ENCODE data around the gene ADCY5. TPM values are rescaled to one million over a fixed set of nuclear protein-coding genes. Genes with fewer than 3 reads are reported as not detected.

ADCY5 gene
- total and polyA plus RNA-seq, 7 experiments from 2014 or later, result 0.07 TPM; not detected in 6

- H3K4me1 ChIP-seq (ENCODE audit: control insufficient read depth in 2 of 2, insufficient read depth in 2 of 2, low read length in 2 of 2), result no peaks in the 10 kb centered on the region
- Mint-ChIP-seq H3K9me3 (peaks cover 0 to 7% (median 0%) of the 10 kb centered on the region in 11 donors), H3K36me3 (peaks cover 0 to 4% (median 0%) of the 10 kb centered on the region in 5 donors), H3K27ac (no peak overlapping the region), H3K4me1 (peaks cover 0 to 6% (median 0%) of the 10 kb centered on the region in 7 donors), H3K27me3 (no peaks in the 10 kb centered on the region), H3K4me3 (no peak overlapping the region)
- no peaks in the 10 kb centered on the region for H3K27me3 ChIP-seq (ENCODE audit: control insufficient read depth in 2 of 2, insufficient read depth in 2 of 2, low read length in 2 of 2)
- H3K9me3 ChIP-seq (ENCODE audit: control insufficient read depth in 2 of 3, low read length in 3 of 3), result no peaks in the 10 kb centered on the region
- H3K27ac ChIP-seq (ENCODE audit: low read depth, low read length), result no peak overlapping the region
- no peaks in the 10 kb centered on the region for H3K36me3 ChIP-seq (ENCODE audit: control insufficient read depth in 2 of 3, insufficient read depth in 3 of 3, low read length in 3 of 3)
- CTCF ChIA-PET, result no interaction called here
- ATAC-seq (no peak), DNase-seq (no peak)
- no peak overlapping the region for H3K4me3 ChIP-seq (ENCODE audit: low read length)
- intact Hi-C loops (cut with micrococcal nuclease), result no loop called here
- POLR2A ChIA-PET, result no interaction called here
These were observed 165.8 kb downstream of the ADCY5 start for GRCh38 chr3:123283074-123283473.

GRCh38 chr3:123282461-123282860, 166.4 kb downstream of the ADCY5 start:
- Histone ChIP-seq H3K4me1 (ENCODE audit: control insufficient read depth in 2 of 2, insufficient read depth in 2 of 2, low read length in 2 of 2) (no peaks in the 10 kb centered on the region), H3K36me3 (ENCODE audit: control insufficient read depth in 2 of 3, insufficient read depth in 3 of 3, low read length in 3 of 3) (no peaks in the 10 kb centered on the region), H3K27me3 (ENCODE audit: control insufficient read depth in 2 of 2, insufficient read depth in 2 of 2, low read length in 2 of 2) (no peaks in the 10 kb centered on the region), H3K27ac (ENCODE audit: low read depth, low read length) (no peak overlapping the region), H3K4me3 (ENCODE audit: low read length) (no peak overlapping the region), H3K9me3 (ENCODE audit: control insufficient read depth in 2 of 3, low read length in 3 of 3) (no peaks in the 10 kb centered on the region)
- Mint-ChIP-seq H3K9me3 (peaks cover 0 to 7% (median 0%) of the 10 kb centered on the region in 11 donors), H3K27me3 (no peaks in the 10 kb centered on the region), H3K27ac (no peak overlapping the region), H3K36me3 (peaks cover 0 to 4% (median 0%) of the 10 kb centered on the region in 5 donors), H3K4me3 (no peak overlapping the region), H3K4me1 (peaks cover 0 to 6% (median 0%) of the 10 kb centered on the region in 7 donors)
- intact Hi-C loops (cut with micrococcal nuclease), result no loop called here
- DNase-seq (no peak), ATAC-seq (no peak)
- ChIA-PET POLR2A (no interaction called here), CTCF (no interaction called here)

GRCh38 chr3:123281929-123282328, 167.0 kb downstream of the ADCY5 start:
- H3K4me3 ChIP-seq (ENCODE audit: low read length), result no peak overlapping the region
- no peaks in the 10 kb centered on the region for H3K36me3 ChIP-seq (ENCODE audit: control insufficient read depth in 2 of 3, insufficient read depth in 3 of 3, low read length in 3 of 3)
- no peaks in the 10 kb centered on the region for H3K4me1 ChIP-seq (ENCODE audit: control insufficient read depth in 2 of 2, insufficient read depth in 2 of 2, low read length in 2 of 2)
- no peak overlapping the region for H3K27ac Mint-ChIP-seq
- H3K27me3 ChIP-seq (ENCODE audit: control insufficient read depth in 2 of 2, insufficient read depth in 2 of 2, low read length in 2 of 2), result no peaks in the 10 kb centered on the region
- no peak overlapping the region for H3K27ac ChIP-seq (ENCODE audit: low read depth, low read length)
- intact Hi-C loops (cut with micrococcal nuclease), result no loop called here
- ChIA-PET CTCF (no interaction called here), POLR2A (no interaction called here)
- no peaks in the 10 kb centered on the region for H3K9me3 ChIP-seq (ENCODE audit: control insufficient read depth in 2 of 3, low read length in 3 of 3)
- H3K36me3 Mint-ChIP-seq, result peaks cover 0 to 4% (median 0%) of the 10 kb centered on the region in 5 donors
- DNase-seq (no peak), ATAC-seq (no peak)
- H3K9me3 Mint-ChIP-seq, result peaks cover 0 to 2% (median 0%) of the 10 kb centered on the region in 11 donors
- H3K27me3 Mint-ChIP-seq, result no peaks in the 10 kb centered on the region
- no peak overlapping the region for H3K4me3 Mint-ChIP-seq
- peaks cover 0 to 3% (median 0%) of the 10 kb centered on the region in 7 donors for H3K4me1 Mint-ChIP-seq

GRCh38 chr3:123281406-123281805, 167.5 kb downstream of the ADCY5 start:
- intact Hi-C loops (cut with micrococcal nuclease), result no loop called here
- Mint-ChIP-seq H3K9me3 (no peaks in the 10 kb centered on the region), H3K4me3 (no peak overlapping the region), H3K27ac (no peak overlapping the region), H3K36me3 (peaks cover 0 to 4% (median 0%) of the 10 kb centered on the region in 5 donors), H3K4me1 (peaks cover 0 to 3% (median 0%) of the 10 kb centered on the region in 7 donors), H3K27me3 (no peaks in the 10 kb centered on the region)
- no peak overlapping the region for H3K4me3 ChIP-seq (ENCODE audit: low read length)
- no peaks in the 10 kb centered on the region for H3K9me3 ChIP-seq (ENCODE audit: control insufficient read depth in 2 of 3, low read length in 3 of 3)
- CTCF ChIA-PET, result no interaction called here
- no peaks in the 10 kb centered on the region for H3K27me3 ChIP-seq (ENCODE audit: control insufficient read depth in 2 of 2, insufficient read depth in 2 of 2, low read length in 2 of 2)
- no peak for ATAC-seq
- no peak overlapping the region for H3K27ac ChIP-seq (ENCODE audit: low read depth, low read length)
- no peaks in the 10 kb centered on the region for H3K4me1 ChIP-seq (ENCODE audit: control insufficient read depth in 2 of 2, insufficient read depth in 2 of 2, low read length in 2 of 2)
- no peak for DNase-seq
- POLR2A ChIA-PET, result interaction anchor here (1.0 kb wide), 1 partner anchor 190 kb away, joined by 4 read pairs; no protein-coding TSS in a partner anchor
- no peaks in the 10 kb centered on the region for H3K36me3 ChIP-seq (ENCODE audit: control insufficient read depth in 2 of 3, insufficient read depth in 3 of 3, low read length in 3 of 3)

- POLR2A ChIA-PET, result no interaction called here
- no peak overlapping the region for H3K27ac ChIP-seq (ENCODE audit: low read depth, low read length)
- no peaks in the 10 kb centered on the region for H3K4me1 ChIP-seq (ENCODE audit: control insufficient read depth in 2 of 2, insufficient read depth in 2 of 2, low read length in 2 of 2)
- H3K27ac Mint-ChIP-seq, result no peak overlapping the region
- H3K27me3 Mint-ChIP-seq, result no peaks in the 10 kb centered on the region
- H3K4me3 Mint-ChIP-seq, result no peak overlapping the region
- no peaks in the 10 kb centered on the region for H3K36me3 ChIP-seq (ENCODE audit: control insufficient read depth in 2 of 3, insufficient read depth in 3 of 3, low read length in 3 of 3)
- H3K9me3 Mint-ChIP-seq, result no peaks in the 10 kb centered on the region
- H3K4me1 Mint-ChIP-seq, result peaks cover 0 to 3% (median 0%) of the 10 kb centered on the region in 7 donors
- no peak overlapping the region for H3K4me3 ChIP-seq (ENCODE audit: low read length)
- intact Hi-C loops (cut with micrococcal nuclease), result no loop called here
- DNase-seq, result no peak
- no peaks in the 10 kb centered on the region for H3K9me3 ChIP-seq (ENCODE audit: control insufficient read depth in 2 of 3, low read length in 3 of 3)
- no peak for ATAC-seq
- peaks cover 0 to 4% (median 0%) of the 10 kb centered on the region in 5 donors for H3K36me3 Mint-ChIP-seq
- no peaks in the 10 kb centered on the region for H3K27me3 ChIP-seq (ENCODE audit: control insufficient read depth in 2 of 2, insufficient read depth in 2 of 2, low read length in 2 of 2)
- CTCF ChIA-PET, result no interaction called here
These were observed 169.8 kb downstream of the ADCY5 start for GRCh38 chr3:123279121-123279520.

GRCh38 chr3:123278446-123278845, 170.4 kb downstream of the ADCY5 start:
- Histone ChIP-seq H3K4me1 (ENCODE audit: control insufficient read depth in 2 of 2, insufficient read depth in 2 of 2, low read length in 2 of 2) (no peaks in the 10 kb centered on the region), H3K27me3 (ENCODE audit: control insufficient read depth in 2 of 2, insufficient read depth in 2 of 2, low read length in 2 of 2) (no peaks in the 10 kb centered on the region), H3K9me3 (ENCODE audit: control insufficient read depth in 2 of 3, low read length in 3 of 3) (no peaks in the 10 kb centered on the region), H3K36me3 (ENCODE audit: control insufficient read depth in 2 of 3, insufficient read depth in 3 of 3, low read length in 3 of 3) (no peaks in the 10 kb centered on the region), H3K4me3 (ENCODE audit: low read length) (no peak overlapping the region), H3K27ac (ENCODE audit: low read depth, low read length) (no peak overlapping the region)
- POLR2A ChIA-PET, result no interaction called here
- no peak for DNase-seq
- H3K4me1 Mint-ChIP-seq, result peaks cover 0 to 3% (median 0%) of the 10 kb centered on the region in 7 donors
- no peaks in the 10 kb centered on the region for H3K9me3 Mint-ChIP-seq
- H3K36me3 Mint-ChIP-seq, result peaks cover 0 to 4% (median 0%) of the 10 kb centered on the region in 5 donors
- H3K27me3 Mint-ChIP-seq, result no peaks in the 10 kb centered on the region
- intact Hi-C loops (cut with micrococcal nuclease), result no loop called here
- H3K27ac Mint-ChIP-seq, result no peak overlapping the region
- H3K4me3 Mint-ChIP-seq, result no peak overlapping the region
- CTCF ChIA-PET, result no interaction called here
- ATAC-seq, result no peak

- no peaks in the 10 kb centered on the region for H3K36me3 ChIP-seq (ENCODE audit: control insufficient read depth in 2 of 3, insufficient read depth in 3 of 3, low read length in 3 of 3)
- no peaks in the 10 kb centered on the region for H3K9me3 ChIP-seq (ENCODE audit: control insufficient read depth in 2 of 3, low read length in 3 of 3)
- POLR2A ChIA-PET, result no interaction called here
- Mint-ChIP-seq H3K4me3 (no peak overlapping the region), H3K27ac (no peak overlapping the region), H3K4me1 (peaks cover 0 to 4% (median 0%) of the 10 kb centered on the region in 7 donors), H3K27me3 (no peaks in the 10 kb centered on the region), H3K9me3 (no peaks in the 10 kb centered on the region), H3K36me3 (peaks cover 0 to 8% (median 0%) of the 10 kb centered on the region in 5 donors)
- intact Hi-C loops (cut with micrococcal nuclease), result no loop called here
- CTCF ChIA-PET, result interaction anchor here (0.6 to 0.7 kb wide), 2 partner anchors 664 to 864 kb away, joined by 3 read pairs; no protein-coding TSS in a partner anchor
- no peaks in the 10 kb centered on the region for H3K27me3 ChIP-seq (ENCODE audit: control insufficient read depth in 2 of 2, insufficient read depth in 2 of 2, low read length in 2 of 2)
- H3K4me3 ChIP-seq (ENCODE audit: low read length), result no peak overlapping the region
- no peak overlapping the region for H3K27ac ChIP-seq (ENCODE audit: low read depth, low read length)
- DNase-seq (no peak), ATAC-seq (no peak)
- H3K4me1 ChIP-seq (ENCODE audit: control insufficient read depth in 2 of 2, insufficient read depth in 2 of 2, low read length in 2 of 2), result no peaks in the 10 kb centered on the region
These were observed 171.8 kb downstream of the ADCY5 start for GRCh38 chr3:123277106-123277505.

Data from naive thymus-derived CD4-positive, alpha-beta T cell (primary cell).